Ishikawa (cell line): ENCODE measurements around the gene POC5.

Experiments used
- CEBPB ChIP-seq: IDR thresholded peaks from 2 replicates; pipeline ENCODE4 v1.6.1; 2012
- EP300 ChIP-seq: IDR thresholded peaks from 2 replicates; pipeline ENCODE4 v1.6.1; 2012; ENCODE audit warnings: borderline replicate concordance
- MAX ChIP-seq: IDR thresholded peaks from 2 replicates; pipeline ENCODE4 v1.6.1; 2012
- NFIC ChIP-seq: IDR thresholded peaks from 2 replicates; pipeline ENCODE4 v1.6.1; 2012
- ZBTB7A ChIP-seq: IDR thresholded peaks from 2 replicates; pipeline ENCODE4 v1.6.1; 2012; ENCODE audit warnings: low read depth

GRCh38 chr5:75744355-75744754 is 27.1 kb upstream of the POC5 start:
- TF ChIP-seq MAX (no peak), NFIC (no peak), EP300 (no peak), CEBPB (no peak), ZBTB7A (no peak)
